Loucy (cell line): ENCODE measurements around the gene JAGN1.
"Not testable (repeated sequence)": the region's sequence is repeated elsewhere in the genome, so short reads cannot be mapped to it uniquely, and the experiment has no call there.

Source experiments
- CTCF ChIP-seq: fragments of 200-600 bp; sonication (generic); conservative IDR thresholded peaks from 2 replicates; pipeline ENCODE4 v1.5.1; 2014; ENCODE audit warnings: mild to moderate bottlenecking, antibody characterized with exemption, low read length
- EZH2phosphoT487 ChIP-seq: fragments of 200-600 bp; IDR thresholded peaks from 2 replicates; pipeline ENCODE4 v1.6.1; 2018; ENCODE audit warnings: antibody characterized with exemption, mild to moderate bottlenecking, moderate library complexity, borderline replicate concordance

- not testable (repeated sequence) for TF ChIP-seq CTCF, EZH2phosphoT487
Observed at GRCh38 chr3:9854291-9854940, 36.0 kb upstream of the JAGN1 start.
